RPMI7951 (cell line): ENCODE data around the gene IGFL2. TPM values are rescaled to one million over a fixed set of nuclear protein-coding genes. Genes with fewer than 3 reads are reported as not detected.
"Not testable (repeated sequence)": the region's sequence is repeated elsewhere in the genome, so short reads cannot be mapped to it uniquely, and the experiment has no call there.

Experiments used
- DNase-seq: peaks from one replicate; pipeline ENCODE4 v3.0.0-alpha.2; 2012; ENCODE audit warnings: low read depth
- total RNA-seq: library from RNA; depleted of rRNA; stranded (reverse); fragments of >200 nt; shearing (Covaris generic); gene quantifications from 2 replicates; pipeline ENCODE4 v1.2.3, GENCODE V29; 2014; rRNA removed

The IGFL2 gene
- not detected in 2 replicates for total RNA-seq

- no peak for DNase-seq
Measured at GRCh38 chr19:46147791-46148288, at the start of gene IGFL2. Gene IGFL2 (plus strand): TSS chr19:46148238. CDS start chr19:46148279, 41 bp downstream.

DNA sequence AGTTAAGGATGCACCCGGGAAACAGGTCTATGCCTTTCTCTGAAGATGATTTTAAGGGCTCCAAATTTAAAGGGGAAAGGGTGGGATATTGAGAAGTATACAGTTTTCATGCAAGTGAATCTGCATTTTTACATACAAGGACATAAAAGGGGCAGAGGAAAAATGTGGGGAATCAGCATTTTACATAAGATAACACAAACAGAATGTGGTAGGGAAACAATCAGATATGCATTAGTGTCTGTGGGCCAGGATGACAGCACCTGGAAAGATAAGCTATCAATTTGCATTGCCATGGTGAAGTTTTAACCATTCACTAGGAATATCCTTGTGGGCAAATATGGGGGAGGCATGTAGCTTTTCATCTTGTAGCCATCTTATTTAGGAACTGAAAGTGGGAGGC, 47.7 kb upstream of the IGFL2 start:
- DNase-seq = no peak

DNA sequence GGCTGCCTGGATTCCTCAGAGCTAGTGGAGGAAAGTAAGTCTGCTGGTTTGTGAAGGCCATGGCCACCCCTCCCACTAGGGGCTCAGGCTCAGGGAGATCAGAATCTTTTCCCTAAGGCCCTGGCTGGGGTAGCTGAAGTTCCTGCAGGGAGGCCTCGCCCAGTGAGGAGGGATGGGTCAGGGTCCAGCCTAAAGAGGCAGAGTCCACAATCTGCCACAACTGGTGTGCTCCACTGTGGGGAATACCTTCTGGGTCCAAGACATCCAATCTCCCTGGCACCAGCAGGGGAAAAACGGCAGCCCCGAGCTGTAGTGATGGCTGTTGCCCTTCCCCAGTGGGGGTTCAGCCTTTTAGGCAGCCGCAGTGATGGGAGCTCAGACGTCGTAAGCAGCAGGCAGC, 46.7 kb upstream of the IGFL2 start:
- no peak for DNase-seq

DNA sequence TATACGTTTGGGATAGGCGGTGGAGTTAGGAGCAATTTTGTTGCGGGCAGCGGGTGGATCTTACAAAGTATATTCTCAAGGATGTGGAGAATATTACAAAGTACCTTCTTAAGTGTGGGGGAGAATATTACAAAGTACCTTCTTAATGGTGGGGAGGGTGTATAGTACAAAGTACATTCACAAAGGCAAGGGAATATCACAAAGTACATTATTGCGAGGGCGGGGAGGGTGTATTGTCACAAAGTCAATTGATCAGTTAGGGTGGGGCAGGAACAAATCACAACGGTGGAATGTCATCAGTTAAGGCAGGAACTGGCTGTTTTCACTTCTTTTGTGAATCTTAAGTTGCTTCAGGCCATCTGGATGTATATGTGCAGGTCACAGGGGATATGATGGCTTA, 45.7 kb upstream of the IGFL2 start:
- not testable (repeated sequence) for DNase-seq

DNA sequence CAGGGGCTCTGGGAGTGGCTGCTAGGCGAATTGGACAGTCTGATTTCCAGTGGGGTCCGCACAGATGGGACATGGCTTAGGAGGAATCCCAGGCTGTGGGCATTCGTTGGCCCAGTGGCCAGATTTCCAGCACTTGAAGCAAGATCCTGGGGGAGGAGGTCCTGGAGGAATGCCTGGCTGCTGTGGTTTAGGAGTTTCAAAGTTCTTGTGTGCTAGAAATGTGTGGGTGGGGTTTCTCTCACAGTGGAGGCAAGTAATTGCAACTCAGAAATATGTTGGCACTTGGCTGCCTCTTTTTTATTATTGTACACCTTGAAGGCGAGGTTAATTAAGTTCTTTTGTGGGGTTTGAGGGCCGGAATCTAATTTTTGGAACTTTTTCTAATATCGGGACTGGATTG, 40.7 kb upstream of the IGFL2 start:
- DNase-seq = peak; percentile 43

GRCh38 chr19:46109876-46110275, 38.2 kb upstream of the IGFL2 start:
- DNase-seq = no peak

- DNase-seq = no peak
Measured at GRCh38 chr19:46111376-46111775, 36.7 kb upstream of the IGFL2 start.

DNA sequence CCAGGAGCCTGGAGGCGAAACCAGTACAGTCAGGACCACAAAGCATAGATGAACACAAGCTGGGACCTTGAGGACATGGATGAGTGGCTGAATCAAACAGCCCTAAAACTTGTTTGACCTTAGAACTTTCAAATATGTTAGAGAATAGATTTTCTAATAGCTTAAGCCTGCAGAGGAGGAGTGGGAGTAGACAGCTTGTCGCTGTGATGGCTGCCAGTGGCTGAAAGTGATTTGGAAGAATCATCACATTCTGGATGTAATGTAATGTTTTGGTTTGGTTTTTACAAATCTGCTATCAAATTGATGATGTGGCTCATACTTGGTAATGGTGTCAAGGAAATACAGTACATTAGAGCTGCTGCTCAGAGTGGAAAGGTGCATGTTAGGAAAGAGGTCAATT, 35.5 kb upstream of the IGFL2 start:
- no peak for DNase-seq

DNA sequence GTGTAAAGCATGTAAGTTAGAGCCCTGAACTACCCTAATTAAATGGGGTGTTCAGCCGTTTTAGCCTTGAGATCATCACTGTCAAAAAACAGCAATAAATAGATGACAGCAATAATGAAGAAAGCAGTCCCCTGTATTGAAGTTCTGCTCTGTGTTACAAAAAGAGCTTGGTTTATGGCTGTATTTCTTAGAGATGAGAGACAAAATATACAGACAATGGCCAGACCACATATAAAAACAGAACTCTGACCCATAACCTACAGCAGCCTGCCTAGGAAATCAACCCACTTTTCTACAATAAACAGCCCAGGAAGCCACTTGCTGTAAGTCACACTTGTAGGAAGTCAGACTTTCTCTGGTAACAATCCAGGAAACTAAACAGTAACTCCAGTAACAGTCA, 34.3 kb upstream of the IGFL2 start:
- DNase-seq = no peak

DNA sequence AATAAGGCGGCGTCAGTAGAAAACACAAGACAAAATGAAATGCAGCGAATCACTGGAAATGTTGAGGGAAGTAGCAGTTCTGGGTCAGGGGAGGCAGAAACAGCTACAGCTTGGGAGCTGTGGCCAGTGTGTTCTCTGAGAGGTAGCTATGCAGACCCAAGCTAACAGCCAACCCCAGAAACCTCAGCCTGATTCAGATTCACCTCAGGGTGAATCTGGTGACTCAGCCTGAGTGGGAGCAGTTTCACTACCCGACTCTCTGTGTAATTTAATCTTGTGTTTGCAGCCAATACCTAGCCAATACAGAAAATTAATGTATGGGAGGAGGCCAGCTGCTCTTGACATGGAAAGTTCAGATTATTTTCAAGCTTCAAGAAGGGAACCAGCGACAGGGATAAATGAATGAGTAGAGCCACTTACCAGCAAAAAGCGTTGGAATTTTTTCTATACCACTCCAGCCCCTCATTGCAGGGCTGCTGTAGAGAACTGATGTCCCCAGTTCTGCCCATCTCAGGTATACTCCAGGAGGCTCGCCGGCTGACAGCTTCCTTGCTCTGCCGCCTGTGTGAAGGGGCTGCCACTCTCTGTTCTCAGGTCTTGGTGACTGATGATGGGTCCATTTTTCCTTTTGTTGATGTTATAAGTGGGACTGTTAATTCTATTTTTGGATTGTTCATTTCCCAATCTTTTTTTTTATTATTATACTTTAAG, 32.5 kb upstream of the IGFL2 start:
- peak; percentile 89 for DNase-seq

DNA sequence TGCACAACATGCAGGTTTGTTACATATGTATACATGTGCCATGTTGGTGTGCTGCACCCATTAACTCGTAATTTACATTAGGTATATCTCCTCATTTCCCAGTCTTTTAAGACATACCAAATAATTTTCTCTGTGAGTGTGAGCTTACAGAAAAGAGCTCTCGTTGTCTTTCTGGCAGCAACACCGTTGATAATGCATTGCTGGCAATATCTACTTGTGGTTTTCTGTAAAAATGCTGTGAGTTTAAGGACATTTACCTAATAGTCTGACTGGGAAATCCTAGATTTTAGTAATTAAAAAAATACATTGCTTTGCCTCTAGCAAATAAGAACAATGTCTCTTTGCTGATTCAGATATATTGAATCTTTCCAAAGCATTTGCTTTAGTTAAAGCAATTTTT, 31.9 kb upstream of the IGFL2 start:
- peak; percentile 8 for DNase-seq

- no peak for DNase-seq
Measured at GRCh38 chr19:46118136-46118535, 29.9 kb upstream of the IGFL2 start.

DNA sequence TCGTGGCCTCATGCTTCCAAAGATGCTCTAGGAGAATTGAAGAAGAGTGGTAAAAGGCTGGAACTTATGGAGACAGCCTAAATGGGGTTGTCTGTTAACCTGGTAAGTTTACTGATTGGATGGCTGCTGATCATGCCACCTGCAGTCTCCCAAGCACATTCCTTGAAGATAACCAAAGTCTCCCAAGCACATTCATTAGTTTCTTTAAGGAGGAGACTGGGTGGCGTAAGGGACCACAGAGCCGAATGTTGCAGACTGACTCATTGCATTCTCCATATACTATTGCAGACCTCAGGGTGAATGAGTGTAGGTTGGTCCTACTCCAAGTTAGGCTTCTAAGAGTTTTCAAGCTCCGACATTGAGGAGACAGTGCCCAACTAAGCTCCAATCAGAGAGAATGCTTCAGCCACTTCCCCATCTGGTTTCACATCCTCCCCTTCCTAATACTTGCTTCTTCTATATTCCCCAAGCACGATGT, 23.4 kb upstream of the IGFL2 start, which contains the start of gene IGFL3:
Gene IGFL3 (minus strand): TSS at position 51 of the 478 bp plus-strand sequence. CDS start 39 bp downstream, at position 12.
- DNase-seq = no peak

DNA sequence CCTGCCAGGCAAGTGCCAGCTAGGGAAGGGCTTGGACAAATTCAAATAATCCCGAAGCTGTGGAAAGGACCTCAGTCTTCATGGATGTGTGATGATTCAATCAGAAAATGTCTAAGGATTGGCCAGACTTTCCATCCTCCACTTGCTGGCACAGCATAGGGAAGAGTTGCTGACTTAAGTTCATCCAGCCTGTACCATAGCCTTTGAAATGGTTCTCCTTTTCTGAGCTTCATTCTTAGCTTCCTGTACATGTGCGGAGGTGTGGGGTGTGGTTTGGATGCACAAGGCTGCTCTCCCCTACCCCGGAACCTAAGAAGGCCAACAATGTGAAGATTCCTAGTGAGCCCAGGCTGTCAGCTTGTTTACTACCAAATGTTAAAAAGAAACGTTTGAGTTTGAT, 22.6 kb upstream of the IGFL2 start:
- no peak for DNase-seq

- no peak for DNase-seq
Measured at GRCh38 chr19:46126086-46126580, 21.9 kb upstream of the IGFL2 start.

DNA sequence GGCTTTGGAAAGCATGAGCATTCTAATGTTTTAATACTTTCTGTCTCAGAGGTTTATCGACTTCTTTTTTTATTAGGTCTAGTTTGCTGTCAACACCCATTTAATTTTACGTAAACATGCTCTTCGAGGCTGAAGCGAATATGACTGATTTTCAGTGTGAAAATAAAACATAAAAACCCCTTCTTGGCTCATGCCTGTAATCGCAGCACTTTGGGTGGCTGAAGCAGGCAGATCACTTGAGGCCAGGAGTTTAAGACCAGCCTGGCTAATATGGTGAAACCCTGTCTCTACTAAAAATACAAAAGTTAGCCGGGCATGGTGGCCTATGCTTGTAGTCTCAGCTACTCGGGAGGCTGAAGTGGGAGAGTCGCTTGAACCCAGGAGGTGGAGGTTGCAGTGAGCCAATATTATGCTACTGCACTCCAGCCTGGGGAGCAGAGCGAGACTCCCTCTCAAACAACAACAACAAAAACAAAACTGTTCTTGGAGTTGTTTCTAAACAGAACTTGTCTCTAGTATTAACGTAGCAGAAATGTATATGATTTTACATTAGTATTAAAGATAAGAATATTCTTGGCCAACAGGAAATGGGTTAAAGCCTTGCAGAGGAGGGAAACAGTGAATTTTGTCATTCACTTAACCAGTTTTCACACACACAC, 16.4 kb upstream of the IGFL2 start:
- DNase-seq = no peak

GRCh38 chr19:46132508-46133100, 15.4 kb upstream of the IGFL2 start:
- DNase-seq = no peak

- peak; percentile 70 for DNase-seq
Measured at GRCh38 chr19:46133101-46133627, 14.9 kb upstream of the IGFL2 start.

DNA sequence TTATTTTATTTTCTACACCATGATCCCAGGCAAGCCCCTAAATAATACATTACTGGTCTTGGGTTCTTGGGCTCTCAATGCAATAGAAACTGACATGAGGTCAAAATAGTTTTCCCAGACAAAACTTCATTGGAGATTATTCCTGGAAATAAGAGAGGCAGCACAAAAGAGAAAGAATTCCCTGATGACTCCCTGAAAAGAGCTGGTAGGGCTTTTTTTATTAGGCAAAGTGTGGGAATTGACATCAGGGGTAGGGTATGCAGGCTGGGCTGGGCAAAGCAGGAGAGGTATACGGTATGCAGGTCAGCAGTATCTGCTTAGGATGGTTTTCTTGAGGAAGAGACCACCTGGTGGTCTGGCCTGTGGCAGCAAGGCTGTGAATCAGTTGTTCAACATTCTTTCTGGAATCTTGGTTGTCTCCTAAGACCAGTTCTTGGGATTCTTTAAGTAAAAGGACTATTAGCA, 14.2 kb upstream of the IGFL2 start:
- DNase-seq = no peak

GRCh38 chr19:46134527-46134926, 13.5 kb upstream of the IGFL2 start:
- DNase-seq = no peak

GRCh38 chr19:46137915-46138473, 10.0 kb upstream of the IGFL2 start:
- no peak for DNase-seq

GRCh38 chr19:46141421-46141820, 6.6 kb upstream of the IGFL2 start:
- no peak for DNase-seq
